HG03378 (cell line): ENCODE data around the gene TBX4.

Experiments
- ATAC-seq: cut with Tn5 transposase; IDR thresholded peaks from one replicate; pipeline ENCODE4 v1.9.1; 2021; ENCODE audit warnings: mild to moderate bottlenecking, moderate library complexity; ENCODE audit not compliant: unreplicated experiment

The TBX4 gene

DNA sequence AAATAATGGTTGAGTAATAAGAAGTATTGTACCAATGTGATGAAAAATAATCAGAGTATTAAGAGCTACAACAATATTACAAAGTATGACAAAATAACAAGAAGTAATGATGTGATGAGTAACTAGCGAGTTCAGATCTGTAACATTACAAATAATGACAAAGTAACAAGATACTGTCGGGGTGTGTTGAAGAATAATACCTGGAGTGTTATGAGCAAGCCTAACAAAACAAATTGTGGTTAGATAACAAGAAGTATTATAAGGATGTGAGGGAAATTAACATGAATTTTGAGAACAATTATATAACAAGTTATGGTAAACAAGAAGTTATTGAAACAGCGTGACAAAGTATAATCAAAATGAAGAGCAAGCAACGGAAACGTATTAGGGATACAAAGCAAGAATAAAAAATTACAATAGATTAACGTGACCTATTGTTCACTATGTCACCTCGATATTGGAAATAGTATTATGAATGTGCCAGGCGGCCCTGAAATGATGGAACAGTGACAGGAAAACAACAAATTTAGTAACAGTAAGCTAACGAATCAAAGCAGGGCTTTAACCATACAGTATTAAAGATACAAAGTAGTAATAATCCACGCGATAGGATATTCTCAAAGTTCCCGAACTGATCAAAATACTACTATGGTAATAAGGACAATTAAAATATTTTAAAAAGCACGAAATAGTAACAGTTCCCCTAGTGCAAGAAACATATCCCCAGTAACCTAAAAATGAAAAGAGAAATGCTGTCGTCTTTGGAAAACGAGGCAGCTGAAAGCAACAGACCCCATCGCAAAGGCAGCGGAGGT, 1.6 kb downstream of the TBX4 start:
- no peak for ATAC-seq

DNA sequence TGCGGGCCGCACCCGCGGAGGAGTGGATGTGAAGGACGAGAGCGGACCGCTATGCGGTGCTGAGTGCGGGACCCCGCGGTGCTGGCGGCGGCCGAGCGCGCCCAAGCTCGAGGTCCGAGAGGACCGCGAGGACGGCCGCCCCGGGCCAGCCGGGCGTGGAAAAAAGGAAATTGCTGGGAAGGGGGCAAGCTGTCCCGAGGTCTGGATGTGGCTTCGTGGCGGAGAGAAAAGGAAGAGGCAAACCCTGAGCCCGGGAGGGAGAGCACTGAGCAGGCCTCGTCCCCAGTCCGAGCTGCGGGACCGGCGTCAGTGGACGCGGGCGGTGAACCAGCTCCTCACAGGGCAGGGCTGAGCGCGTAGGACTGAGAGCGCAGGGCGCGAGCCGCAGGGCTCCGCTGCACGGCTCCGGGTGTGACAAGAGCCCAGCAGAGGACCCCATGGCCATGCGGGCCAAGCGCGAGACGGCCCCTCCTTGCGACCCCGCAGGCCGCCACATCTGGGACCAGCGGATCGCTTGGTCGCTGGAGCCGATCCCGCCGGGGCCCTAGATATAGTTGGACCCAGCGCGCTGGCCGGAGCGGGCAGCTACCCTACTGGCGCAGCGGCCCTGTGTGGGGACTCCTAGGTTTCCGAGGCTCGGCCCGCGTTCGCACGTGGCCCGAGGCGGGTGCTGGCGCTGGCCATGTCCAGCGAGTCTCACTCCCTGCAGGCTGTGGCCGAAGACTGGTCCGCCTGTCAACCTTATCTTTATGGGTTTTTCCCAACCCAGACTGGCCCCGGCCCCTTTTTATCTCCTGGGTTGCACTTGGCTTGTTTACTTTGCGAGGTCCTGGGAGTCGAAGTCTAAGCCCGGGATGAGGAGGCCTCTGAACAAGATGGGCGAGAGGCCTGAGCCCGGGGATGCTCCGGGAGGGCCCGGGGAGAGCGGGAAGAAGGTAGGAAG, 2.4 kb downstream of the TBX4 start:
- ATAC-seq, result no peak

DNA sequence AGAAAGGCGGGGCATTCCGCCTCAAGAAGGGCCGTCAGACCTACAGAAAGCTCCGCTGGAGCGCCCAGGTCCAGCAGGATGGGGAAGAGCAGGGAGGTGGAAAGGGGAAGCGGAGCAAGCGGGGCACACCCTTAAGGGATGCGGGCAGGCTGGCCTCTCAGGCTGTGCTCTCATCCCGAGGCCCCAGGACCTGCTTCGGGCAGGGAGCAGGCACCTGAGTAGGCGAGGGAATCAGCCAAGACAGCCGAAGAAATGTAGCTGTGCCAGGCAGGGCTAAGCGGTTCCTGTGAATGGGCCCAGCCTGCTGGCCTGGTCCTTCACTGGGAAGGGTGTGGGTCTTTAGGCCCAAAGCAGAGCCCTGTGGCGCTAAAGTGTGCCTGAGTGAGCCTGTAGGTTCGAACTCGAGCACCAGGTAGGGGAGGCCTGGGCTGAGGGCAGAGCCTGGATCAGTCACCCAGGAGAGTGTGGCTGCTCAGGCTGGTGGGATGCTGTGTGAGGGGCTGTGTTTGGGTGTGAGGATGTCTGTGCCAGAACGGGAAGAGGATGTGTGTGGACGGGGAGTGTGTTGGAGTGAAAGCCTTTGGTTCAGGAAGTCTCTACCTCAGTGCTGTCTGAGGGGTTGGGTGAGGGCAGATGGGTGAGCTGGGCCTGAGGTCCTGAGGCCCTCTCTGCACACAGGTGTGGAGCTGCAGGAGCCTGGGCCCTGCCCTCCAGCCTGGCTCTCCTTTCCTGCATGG, 3.3 kb downstream of the TBX4 start:
- ATAC-seq, result no peak

DNA sequence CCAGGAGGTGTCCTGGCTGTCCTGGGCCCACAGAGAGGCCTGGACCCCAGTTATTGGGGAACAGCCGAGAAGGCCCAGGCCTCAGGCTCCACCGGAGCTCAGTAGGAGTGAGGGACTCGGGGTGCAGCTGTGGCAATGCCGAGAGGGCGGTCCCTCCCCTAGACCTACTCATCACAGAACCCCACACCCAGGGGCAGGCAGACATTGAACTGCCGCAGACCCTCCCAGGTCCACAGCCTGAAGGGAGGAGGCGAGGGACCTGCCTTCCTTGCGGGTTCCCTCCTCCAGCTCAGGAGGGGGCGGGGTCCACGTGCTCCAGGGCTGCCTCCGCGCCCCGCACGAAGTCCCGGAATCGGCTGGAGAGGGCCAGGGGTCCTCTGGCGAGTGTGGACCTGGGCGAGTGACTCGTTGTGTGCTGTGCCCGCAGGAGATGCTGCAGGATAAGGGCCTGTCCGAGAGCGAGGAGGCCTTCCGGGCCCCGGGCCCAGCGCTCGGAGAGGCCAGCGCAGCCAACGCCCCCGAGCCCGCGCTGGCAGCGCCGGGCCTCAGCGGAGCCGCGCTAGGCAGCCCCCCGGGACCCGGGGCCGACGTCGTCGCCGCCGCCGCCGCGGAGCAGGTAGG, 3.9 kb downstream of the TBX4 start:
- no peak for ATAC-seq

DNA sequence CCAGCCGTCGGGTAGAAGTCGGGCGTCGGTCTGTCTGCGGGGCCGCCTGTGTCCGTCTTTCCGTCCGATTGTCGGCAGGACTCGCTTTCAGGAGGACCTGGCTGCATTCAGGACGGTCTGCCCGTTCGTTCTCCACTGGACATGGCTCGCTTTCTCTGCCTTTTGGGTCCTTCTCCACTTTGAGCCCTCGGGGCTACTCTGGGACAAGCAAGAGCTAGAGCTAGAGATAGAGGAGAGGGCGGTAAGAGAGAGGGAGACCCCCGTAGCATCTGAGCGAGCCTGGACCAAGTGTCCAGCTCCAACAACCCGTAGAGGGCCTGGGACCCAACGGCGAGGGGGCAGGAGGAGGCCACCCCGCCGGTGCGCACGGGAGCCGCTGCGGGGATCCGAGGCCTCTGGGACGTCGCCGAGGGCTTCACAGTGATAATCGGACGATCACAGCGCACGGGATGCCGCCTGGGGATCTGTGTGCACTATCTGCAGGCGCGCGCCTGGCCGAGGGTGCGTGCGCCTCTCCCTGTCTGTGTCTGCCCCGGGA, 4.5 kb downstream of the TBX4 start:
- no peak for ATAC-seq

DNA sequence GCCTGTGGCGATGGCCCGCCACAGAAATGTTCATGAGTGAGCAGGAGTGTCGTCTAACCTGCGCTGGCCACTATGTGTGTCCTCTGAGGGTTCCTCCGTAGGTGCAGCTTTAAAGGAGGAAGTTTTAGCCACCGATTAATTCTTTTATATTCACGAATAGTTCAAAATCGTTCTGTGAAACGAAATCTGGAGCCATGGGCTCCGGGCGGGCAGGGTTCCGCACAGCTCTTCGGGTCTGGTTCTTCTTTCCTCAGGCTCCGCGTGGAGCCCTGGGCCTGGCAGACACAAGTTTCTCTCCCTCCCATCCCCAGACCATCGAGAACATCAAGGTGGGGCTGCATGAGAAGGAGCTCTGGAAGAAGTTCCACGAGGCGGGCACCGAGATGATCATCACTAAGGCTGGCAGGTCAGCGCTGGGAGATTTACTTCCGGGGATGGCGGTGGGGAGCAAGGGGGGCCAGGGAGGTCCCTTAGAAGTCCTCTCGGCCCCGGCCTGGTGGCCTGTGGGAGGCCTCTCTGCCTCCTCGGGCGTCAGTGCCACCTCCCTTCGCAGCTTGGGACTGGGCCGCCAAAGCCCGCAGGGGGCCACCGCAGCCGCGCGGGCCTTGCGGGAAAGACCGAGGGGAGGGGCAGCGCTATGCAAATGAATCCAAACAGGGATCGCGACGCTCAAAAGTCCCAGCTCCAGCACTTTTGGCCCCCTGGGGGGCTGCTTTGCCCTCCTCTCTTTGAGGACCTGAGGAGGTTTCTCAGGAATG, 5.2 kb downstream of the TBX4 start:
- ATAC-seq, result no peak

DNA sequence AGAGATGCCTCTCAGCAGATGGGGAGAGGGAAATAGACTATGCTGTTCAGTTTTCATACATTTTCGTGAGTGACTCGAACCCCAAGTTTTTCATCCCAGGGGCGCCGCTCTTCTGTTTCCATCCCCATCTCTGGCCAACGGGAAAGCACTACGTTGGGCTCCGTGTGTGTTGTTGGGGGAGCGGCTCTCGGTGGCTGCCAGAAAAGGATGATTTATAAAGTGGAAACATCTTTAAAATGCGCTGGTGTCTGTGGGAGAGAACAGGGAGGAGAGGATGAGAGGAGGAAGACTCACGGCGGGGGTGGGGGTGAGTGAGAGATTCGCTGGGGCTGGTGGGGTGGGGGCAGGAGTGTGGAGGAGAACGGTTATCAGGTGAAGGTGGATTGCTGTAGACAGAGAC, 5.8 kb downstream of the TBX4 start:
- no peak for ATAC-seq

DNA sequence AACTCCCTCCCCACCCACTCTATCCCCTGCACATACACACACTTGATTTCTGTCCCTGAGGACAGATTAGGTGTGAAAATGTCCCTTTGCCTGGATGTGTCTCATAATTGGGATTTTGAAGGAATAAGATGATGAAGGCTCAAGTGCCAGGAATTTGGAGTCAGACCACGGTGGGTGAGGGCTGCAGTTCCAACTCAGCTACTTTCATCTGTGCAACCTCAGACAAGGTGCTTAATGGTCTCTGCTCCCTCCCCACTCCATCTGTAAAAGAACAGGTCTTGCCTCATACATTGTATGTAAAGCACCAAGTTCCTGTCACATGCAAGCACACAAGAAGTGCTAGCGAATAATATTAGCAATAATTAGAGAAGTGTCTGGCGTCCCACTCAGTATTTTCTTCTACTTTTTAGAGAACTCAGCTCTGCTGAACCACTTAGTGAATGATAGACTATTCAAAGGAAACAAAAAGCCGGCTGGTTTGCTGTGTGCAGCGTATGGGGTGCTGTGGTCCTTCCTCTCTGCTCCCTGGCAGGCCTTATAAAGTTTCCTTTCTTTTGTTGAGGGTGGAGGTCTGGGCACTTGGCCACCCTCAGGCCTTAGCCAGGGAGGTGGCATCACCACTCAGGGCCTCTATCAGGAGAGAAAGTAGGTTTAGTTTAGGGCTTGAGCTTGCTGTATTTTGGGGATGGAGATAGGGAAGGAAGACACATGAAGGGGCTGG, 6.4 kb downstream of the TBX4 start:
- no peak for ATAC-seq

DNA sequence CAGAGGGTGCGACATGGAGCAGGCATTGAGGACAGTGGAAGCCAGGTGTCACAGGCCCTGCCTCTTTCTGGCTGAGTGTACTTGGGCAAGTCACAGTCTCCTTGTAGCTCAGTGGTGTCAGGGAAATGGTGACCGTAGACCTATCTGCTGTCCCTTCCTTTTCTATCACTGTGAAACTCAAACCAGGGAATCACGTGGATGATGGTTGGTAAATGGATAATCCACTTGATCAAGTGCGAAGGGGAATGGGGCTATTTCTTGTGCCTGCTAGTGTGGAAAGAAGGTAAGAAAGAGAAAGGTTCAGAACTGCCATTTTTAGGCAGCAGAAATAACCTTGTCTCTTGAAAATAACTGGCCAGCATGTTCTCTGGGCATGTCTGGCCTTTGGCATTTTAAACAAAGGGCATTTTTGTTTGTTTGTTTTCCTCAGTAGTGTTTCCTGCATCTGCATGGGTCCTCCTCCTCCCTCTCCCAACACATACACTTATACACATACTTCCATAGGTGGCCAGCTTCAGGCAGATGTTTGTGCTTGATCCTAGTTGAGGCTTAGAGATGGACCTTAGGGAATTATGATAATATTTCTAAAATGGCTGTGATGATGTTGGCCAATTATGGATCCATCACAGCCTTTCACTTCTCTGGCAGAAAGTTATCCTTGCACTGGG, 7.1 kb downstream of the TBX4 start:
- no peak for ATAC-seq

DNA sequence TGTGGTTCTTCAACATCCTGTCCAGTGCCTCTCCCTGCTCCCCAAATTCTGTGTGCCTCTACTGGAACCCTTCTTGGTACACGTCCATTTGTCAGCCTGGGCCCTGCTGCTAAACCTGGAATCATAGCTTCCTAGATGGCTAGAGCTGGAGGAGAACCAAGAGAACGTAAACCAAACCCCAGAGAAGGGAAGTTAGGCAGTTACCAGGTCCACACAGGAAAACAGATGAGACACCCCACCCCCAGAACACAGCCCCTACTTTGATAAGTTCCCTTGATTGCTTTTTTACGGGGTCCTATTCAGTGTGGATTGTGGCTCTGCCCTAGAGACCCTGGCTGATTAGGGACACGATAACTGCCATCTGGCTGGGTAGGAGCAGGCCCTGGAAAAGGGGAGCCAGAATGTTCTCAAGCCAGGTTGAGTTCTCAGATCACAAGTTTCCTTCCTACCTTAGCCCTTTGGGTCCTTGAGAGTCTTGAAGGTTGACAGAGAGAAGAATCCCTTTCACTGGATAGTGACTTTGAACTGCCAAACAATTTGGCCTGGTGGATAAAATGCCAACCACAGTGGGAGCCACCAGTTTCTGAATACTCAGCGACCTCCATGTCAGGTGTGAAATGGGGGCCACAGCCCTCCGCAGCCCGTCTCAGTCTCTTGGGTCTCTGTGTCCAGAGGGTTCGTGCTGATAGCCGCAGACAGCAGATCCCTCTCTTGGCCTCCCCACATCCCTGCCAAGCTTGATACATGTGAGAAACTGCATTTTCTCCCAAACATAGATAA, 7.9 kb downstream of the TBX4 start:
- no peak for ATAC-seq

DNA sequence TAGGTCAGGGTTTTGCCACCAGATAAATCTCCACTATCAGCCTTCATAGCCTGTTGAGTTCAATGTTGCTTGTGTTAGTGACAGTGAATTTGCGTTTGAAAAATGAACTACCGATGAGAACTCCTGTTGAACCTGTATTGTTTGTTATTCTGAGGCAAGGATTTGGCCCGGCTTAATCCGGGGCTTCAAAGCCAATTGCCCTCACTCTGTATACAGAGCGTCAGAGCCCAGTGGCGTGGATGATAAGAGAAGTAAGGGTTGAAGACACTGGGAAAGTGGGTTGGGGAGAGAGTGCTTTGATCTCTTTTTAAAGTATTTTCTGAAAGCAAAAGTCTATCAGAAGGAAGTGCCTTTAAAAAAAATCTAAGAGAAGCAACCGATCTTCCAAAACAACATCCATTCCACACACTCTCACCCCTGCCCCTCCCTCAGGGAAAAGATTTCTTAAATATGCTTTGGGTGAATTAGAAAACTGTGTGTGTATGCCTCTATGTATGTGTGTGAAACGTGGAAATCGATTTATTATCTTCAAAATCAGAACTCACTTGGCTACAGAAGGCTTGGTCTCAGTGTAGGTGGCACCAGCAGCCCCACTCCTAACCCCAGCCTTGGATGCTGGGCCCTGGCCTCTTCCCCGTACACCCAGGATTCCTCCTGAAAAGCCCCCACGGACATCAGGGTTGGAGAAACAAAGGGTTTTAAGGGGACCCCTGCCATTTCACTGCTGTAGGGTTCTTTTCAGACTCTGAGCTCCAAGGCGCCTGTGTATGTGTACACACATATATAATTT, 8.8 kb downstream of the TBX4 start:
- no peak for ATAC-seq

DNA sequence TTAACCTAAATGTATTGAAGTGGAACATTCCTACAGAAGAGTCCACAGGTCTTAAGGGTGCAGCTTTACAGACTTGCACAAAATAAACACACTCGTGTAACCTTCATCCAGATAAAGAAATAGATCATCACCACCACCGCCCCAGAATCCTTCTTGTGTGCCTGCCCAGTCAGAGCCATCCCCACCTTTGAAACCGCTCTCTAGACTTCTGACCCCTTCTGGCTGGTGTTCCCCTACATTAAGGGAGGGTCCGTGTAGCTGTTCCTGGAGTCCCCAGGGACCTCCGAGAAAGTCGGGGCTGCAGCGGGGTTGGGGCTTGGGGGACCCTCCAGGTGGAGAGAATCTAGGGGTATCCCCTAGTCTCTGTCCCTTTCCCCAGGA, 9.4 kb downstream of the TBX4 start:
- no peak for ATAC-seq

DNA sequence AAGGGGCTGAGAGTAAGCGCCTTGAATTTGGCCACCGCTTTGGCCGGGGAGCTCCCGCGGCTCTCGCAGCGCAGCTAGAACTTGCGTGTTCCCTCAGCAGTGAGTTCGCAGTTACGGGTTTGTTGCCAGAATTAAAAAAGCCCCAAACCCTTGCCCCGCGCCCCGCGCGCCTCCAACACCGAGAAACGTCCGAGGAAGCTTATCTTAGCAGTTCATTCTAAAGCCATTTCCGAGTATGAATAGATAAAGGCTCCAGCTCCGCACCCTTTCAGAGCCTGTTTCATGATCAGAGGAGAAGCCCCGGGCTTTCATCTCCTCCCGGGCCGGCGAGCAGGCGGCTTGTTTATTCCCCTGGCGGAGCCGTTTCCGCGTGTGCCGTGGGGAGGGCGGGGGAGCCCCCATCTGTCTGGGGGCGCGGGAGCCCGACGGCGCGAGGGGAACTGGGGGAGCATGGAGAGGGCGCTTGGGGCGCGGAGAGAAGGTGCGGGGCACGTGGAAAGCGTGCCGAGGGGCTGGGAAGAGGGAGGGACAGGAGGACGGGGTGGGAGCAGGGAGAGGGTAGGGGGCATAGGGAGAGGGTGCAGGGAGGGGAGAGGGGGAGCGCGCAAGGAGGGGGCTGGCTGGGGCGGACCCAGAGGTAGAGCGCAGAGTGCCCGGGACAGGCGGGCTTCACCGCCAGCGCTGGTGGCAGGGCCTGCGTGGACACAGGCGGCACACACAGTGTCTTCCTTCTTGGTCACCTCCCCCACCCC, 9.9 kb downstream of the TBX4 start:
- ATAC-seq, result no peak

DNA sequence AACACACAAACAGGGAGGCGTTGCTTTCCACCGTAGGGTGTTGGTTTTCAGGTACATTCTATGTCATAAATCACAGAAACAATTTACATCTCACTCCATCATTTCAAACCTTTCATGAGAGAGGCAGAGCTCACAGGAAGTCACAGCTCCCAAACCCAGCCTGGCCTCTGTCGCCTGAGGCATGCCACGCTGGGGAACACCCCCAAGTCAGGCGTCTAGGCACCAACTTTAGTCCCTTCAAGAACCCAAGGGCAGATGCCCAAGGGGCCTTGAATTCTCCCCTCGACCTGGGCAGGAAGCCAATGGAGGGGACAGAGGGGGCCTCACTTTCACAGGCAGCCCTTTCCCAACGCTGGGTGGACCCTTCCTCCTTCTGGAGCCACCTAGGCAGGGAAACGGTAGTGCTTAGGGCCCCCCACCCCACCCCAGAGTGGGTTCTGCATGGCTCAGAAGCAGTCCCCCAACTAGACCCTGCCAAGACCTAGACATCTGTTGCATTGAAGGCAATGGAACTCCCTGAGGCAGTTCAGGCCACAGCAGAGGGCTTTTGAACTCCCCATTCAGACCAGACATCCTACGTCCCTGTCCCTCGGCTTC, 10.6 kb downstream of the TBX4 start:
- no peak for ATAC-seq

DNA sequence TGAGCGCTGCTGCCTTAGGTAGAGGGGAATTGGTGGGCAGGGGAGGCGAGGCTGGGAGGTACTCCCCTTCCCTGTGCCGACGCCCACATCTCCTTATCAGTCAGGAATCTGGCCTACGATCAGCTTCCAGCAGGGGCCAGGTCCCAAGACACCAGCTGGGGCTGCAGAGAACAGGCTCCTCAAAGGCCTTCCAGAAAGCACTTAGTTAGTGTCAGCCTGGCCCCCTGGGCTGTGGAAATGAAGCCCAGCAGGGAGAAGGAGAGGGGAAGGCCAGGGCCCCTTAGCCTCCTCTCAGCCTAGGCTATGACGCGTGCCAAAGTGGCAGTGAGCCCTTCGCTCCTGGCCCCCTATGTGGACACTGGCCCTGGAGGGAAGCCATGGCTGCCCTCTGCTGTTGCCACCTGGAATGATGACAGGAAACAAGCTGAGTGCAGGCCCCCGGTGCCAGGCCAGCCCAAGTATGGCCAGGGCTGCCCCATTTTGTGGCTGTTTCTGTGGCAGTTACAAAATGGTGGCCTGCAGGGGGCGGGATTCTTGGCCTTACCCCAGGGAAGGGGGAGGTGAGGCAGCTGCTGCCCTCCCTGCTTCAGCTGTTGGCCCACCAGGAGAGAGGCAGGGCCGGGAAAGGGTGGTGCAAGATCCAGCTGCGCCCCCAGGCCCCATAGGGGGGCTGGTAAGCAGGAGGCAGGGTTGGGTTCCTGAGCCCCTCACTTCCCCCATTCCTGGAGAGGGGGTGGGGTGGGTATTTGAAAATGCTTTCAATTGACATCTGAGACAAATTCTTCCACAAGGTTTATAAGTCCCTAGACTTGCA, 11.3 kb downstream of the TBX4 start:
- no peak for ATAC-seq
